Measurements from ENCODE around the gene ITLN1.
"Not testable (repeated sequence)": the region's sequence is repeated elsewhere in the genome, so short reads cannot be mapped to it uniquely, and the experiment has no call there.

Gene ITLN1

GRCh38 chr1:160885042-160885441 is at the start of gene ITLN1:
Gene ITLN1 (minus strand): TSS chr1:160885180. CDS start chr1:160884877, 303 bp downstream.
- no peak for DNase-seq (ENCODE audit: low read depth)

- DNase-seq (ENCODE audit: low read depth) = not testable (repeated sequence)
These were observed 48.3 kb upstream of the ITLN1 start for GRCh38 chr1:160933305-160933704.

- no peak for DNase-seq (ENCODE audit: low read depth)
These were observed 40.8 kb upstream of the ITLN1 start for GRCh38 chr1:160925652-160926244.

- DNase-seq (ENCODE audit: low read depth) = no peak
These were observed 40.0 kb upstream of the ITLN1 start for GRCh38 chr1:160924791-160925651.

- no peak for DNase-seq (ENCODE audit: low read depth)
These were observed 31.7 kb upstream of the ITLN1 start for GRCh38 chr1:160916666-160917065.

DNA sequence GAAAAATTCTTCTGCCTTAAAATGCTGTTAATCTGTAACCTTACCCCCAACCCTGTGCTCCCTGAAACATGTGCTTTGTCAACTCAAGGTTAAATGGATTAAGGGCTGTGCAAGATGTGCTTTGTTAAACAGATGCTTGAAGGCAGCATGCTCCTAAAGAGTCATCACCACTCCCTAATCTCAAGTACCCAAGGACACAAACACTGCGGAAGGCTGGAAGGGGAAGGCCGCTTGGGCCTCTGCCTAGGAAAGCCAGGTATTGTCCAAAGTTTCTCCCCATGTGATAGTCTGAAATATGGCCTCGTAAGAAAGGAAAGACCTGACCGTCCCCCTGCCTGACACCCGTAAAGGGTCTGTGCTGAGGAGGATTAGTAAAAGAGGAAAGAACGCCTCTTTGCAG is 28.2 kb upstream of the ITLN1 start:
- not testable (repeated sequence) for DNase-seq (ENCODE audit: low read depth)

- no peak for DNase-seq (ENCODE audit: low read depth)
These were observed 26.9 kb upstream of the ITLN1 start for GRCh38 chr1:160911925-160912324.

DNA sequence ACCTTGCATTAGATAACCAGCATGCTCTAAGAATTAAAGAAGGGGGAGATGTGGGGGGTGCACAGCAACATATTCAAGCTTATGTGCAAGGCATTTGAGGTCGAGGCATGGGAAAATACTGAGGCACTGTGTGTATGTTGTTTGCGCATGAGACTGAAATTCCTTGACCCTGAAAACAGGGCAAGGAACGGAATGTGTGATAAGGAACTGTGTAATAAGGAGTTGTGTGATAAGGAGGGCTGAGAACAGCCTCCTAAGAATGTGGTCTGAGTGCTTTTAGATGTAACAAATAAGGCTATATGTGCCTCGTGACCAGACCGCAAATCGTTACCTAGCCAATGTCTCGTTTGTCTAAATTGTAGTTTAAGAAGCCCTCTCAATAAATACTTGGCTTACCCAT is 26.5 kb upstream of the ITLN1 start:
- no peak for DNase-seq (ENCODE audit: low read depth)

DNA sequence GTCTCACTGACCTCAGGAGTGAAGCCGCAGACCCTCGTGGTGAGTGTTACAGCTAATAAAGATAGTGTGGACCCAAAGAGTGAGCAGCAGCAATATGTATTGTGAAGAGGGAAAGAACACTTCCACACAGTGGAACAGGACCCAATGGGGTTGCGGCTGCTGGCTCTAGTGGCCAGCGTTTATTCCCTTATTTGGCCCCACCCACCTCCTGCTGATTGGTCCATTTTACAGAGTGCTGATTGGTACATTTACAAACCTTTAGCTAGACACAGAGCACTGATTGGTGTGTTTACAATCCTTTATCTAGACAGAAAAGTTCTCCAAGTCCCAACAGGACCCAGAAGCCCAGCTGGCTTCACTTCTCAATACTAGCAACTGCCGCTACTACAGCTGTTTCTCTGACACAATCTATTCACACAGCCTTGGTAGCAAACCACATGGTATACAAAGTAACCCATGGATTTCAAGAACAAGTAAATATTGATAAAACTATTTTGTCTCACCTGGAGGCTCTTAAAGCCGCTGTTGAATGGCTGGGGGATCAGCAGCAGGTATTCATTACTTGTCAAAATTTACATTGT is 25.3 kb upstream of the ITLN1 start:
- no peak for DNase-seq (ENCODE audit: low read depth)

DNA sequence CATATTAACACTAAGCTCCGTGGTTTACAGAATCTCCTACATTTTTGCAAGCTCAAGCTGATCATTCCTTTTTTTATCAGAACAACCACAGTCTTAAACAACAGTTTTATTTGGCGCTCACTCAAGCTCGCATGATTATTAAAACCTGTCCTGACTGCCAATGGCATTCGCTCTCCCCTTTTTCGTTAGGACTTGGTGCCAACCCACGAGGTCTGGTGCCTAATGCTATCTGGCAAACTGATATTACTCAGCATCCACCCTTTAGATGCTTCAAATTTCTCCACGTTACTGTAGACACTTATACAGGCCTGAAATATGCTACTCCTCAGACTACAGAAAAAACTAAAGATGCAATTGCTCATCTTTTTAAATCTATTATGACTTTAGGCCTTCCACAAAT is 23.0 kb upstream of the ITLN1 start:
- no peak for DNase-seq (ENCODE audit: low read depth)

DNA sequence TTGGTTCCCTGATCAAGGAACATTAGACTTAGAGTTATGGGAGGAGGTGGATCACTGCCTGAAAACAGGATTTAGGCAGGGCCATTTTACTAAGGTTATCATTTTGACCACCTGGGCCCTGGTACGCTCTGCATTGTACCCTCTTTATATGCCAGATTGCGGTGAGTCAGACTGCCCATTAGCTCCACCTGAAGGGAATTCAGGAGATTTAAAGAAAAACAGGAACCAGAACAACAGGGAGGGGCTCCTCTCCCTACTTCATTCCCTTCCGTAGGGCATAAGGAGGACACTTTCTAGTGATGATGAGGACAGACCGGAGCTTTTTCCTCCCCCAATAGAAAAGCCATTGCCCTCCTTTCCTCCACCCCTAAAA is 20.6 kb upstream of the ITLN1 start:
- DNase-seq (ENCODE audit: low read depth) = no peak

- no peak for DNase-seq (ENCODE audit: low read depth)
These were observed 20.0 kb upstream of the ITLN1 start for GRCh38 chr1:160904783-160905616.

GRCh38 chr1:160902251-160902650 is 17.3 kb upstream of the ITLN1 start:
- not testable (repeated sequence) for DNase-seq (ENCODE audit: low read depth)

- no peak for DNase-seq (ENCODE audit: low read depth)
These were observed 16.8 kb upstream of the ITLN1 start for GRCh38 chr1:160901768-160902167.

GRCh38 chr1:160900683-160901082 is 15.7 kb upstream of the ITLN1 start:
- DNase-seq (ENCODE audit: low read depth) = not testable (repeated sequence)

GRCh38 chr1:160894368-160895135 is 9.6 kb upstream of the ITLN1 start:
- not testable (repeated sequence) for DNase-seq (ENCODE audit: low read depth)

DNA sequence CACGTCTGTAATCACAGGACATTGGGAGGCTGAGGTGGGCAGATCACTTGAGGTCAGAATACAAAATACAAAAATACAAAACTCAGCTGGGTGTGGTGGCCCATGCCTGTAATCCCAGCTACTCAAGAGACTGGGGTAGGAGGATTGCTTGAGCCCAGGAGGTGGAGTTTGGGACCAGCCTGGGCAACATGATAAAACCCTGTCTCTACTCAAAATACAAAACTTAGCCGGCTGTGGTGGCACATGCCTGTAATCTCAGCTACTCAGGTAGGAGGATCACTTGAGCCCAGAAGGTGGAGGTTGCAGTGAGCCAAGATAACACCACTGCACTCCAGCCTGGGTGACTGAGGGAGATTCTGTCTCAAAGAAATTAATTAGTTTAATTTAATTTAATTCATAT is 6.5 kb upstream of the ITLN1 start:
- DNase-seq (ENCODE audit: low read depth) = no peak

DNA sequence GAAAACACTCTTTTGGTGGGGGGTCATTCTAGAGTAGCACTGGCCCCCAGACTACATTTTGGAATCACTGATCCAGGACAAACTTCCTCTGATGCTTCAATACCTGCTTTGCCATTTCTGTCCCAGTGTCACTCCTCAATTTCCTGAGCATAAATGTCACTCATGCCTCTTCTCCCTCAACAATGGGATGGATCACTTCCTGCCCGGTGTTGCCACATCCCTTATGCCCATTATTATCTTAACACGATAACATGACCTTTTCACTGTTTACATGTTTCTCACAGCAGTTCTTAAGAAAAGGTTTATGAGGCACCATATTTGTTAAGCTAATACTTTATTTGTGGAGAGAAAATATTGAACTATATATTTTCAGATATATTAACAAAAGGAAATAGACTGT is 3.9 kb upstream of the ITLN1 start:
- no peak for DNase-seq (ENCODE audit: low read depth)

DNA sequence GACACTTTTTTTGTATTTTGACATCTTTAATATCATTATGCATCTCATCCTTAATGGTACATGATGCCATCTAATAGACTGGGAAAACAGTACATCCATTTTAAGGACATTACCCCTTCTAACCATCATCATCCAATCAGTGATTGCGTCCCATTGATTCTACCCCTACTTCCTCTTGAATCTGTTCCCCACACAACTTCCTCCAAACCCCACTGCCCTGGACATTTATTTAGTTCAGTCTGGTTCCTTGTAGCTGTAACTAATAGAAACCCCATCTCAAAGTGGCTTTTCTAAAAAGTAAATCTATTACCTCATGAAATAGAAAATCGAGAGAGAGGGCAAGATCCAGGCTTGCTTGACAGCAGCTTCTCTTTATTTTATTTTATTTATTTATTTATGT is 2.1 kb upstream of the ITLN1 start:
- no peak for DNase-seq (ENCODE audit: low read depth)

DNA sequence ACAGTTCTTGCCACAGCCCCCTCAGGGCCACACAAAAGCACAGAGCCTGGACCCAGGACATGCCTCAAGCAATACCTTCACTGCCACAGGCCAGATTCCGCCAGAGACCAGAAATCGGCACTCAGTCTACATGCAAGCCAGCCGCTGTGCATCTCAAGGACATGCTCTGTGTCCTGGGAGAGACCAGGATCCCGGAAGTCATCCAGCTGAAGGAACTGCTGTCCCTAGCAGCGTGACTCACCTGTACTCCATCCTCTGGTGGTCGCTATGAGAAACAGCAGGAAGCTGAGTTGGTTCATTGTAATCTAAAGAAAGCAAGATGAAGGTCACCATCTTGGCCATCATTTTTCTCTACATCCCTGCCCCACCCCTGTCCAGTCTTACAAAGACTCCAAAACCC is 401 bp downstream of the ITLN1 start:
- no peak for DNase-seq (ENCODE audit: low read depth)

All from stimulated activated CD8-positive, alpha-beta memory T cell treated with anti-CD3 and anti-CD28 coated beads, Interleukin-12 subunit alpha, Interleukin-12 subunit beta, amount 100 ng/mL, for 1 hour (primary cell).